Testis (tissue), 3 donors: ENCODE data around the gene DLG2. TPM values are rescaled to one million over a fixed set of nuclear protein-coding genes. Genes with fewer than 3 reads are reported as not detected.

Experiments
- DNase-seq: peaks from one replicate; pipeline ENCODE4 v3.0.0-alpha.2; 2019
- H3K27ac ChIP-seq, 2 donors: fragments of 200-600 bp; sonication (generic); one replicate each; pipeline ENCODE4 v1.5.1; 2019
- H3K27me3 ChIP-seq: fragments of 200-600 bp; sonication (generic); one replicate; pipeline ENCODE4 v1.5.1; 2019
- H3K36me3 ChIP-seq: fragments of 200-600 bp; sonication (generic); one replicate; pipeline ENCODE4 v1.5.1; 2017; ENCODE audit warnings: low read depth; ENCODE audit errors: missing control alignments
- H3K4me1 ChIP-seq: fragments of 200-600 bp; sonication (generic); one replicate; pipeline ENCODE4 v1.5.1; 2019
- H3K4me3 ChIP-seq, 2 donors: fragments of 200-600 bp; sonication (generic); one replicate each; pipeline ENCODE4 v1.5.1; 2017 to 2019
- H3K9me3 ChIP-seq: fragments of 200-600 bp; sonication (generic); one replicate; pipeline ENCODE4 v1.5.1; 2017
- POLR2A ChIP-seq: fragments of 450-650 bp; IDR thresholded peaks from one replicate; pipeline ENCODE4 v1.6.1; 2017; ENCODE audit warnings: antibody characterized with exemption, mild to moderate bottlenecking, moderate library complexity
- WGBS, 2 donors: methylation state at CpG; one replicate each; pipeline ENCODE4 v1.1.5; 2018; 5-methylcytosine and 5-hydroxymethylcytosine counted together
- intact Hi-C: fragments of 100-400 bp; cut with DNase I; formaldehyde crosslinking; loops from one replicate; pipeline ENCODE4 v1.15.1; 2023; ENCODE audit warnings: low total_unique reads
- polyA plus RNA-seq: library from polyadenylated mRNA; stranded (reverse); fragments of 350-450 nt; fragmentation: Illumina TruSeq; extraction: RNeasy Lipid Tissue Mini Kit (QIAGEN cat#74804); gene quantifications from one replicate; pipeline ENCODE4 v1.2.3, GENCODE V29; 2014; ENCODE audit warnings: low read depth, low replicate concordance; ENCODE audit not compliant: insufficient read depth
- small RNA-seq, 2 donors: library from RNA; depleted of rRNA; stranded (forward); fragments of <200 nt; gene quantifications; one replicate each; pipeline ENCODE3, GENCODE V24; 2016
- total RNA-seq, 2 donors: library from RNA; depleted of rRNA; stranded (reverse); fragments of >200 nt; gene quantifications; one replicate each; pipeline ENCODE4 v1.2.3, GENCODE V29; 2016
- TF ChIP-seq, protein P1 (sequence below), 3 experiments: fragments of 450-650 bp in 2 of 3; fragments of 200-600 bp in 1 of 3; sonication (generic) in 1 of 3; IDR thresholded peaks; one replicate each; pipeline ENCODE4 v1.5.1; 2016 to 2019; ENCODE audit warnings: antibody characterized with exemption in 3 of 3, mild to moderate bottlenecking in 2 of 3, moderate library complexity in 1 of 3

The DLG2 gene
- total and polyA plus RNA-seq, 3 donors from 2014 or later: 13.8 to 23.0 (median 14.1) TPM

DNA sequence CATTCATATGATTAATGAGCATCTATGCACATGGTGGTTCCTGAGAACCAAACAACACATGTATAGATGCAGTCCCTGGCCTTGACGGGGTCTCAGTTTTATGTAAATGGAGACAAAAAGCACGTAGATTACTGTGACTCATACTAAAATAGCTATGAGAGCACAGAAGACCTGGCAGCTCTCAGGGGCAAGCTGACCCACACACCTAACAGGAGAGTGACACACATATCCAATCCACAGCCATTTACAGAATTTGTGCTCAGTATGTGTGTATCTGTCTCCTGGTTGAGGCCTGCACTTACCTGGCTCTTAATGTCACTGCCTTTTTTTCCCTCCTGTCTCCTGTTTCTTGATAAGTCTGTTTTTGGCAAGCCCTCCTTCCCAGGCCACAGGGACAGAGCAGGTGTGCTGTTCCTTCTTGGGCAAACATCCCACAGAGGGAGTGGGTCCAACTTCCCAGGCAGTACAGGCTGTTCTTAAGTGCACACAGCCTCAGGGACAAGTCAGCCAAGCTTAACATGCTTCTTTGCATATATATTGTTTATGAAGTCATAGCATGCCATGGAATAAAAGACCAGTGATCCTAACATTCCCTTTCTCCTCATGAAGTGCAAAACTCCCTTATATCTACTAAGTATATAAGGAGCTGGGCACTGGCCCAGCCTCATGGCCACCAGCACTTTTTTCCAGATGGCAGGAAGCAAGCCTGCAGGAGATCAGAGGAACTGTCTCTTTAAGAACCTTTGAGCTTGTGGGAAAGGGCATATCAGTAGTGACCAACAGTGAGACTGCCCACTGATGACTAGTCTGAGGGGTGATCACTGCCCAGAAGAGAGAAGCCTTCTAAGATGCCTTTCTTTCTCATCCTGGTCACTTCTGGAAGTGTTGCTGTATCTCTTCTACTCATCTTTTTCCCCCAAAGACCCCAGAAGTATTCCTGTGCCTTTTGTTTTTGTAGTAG is 2216.3 kb downstream of the DLG2 start:
- TF ChIP-seq, protein P1, sequence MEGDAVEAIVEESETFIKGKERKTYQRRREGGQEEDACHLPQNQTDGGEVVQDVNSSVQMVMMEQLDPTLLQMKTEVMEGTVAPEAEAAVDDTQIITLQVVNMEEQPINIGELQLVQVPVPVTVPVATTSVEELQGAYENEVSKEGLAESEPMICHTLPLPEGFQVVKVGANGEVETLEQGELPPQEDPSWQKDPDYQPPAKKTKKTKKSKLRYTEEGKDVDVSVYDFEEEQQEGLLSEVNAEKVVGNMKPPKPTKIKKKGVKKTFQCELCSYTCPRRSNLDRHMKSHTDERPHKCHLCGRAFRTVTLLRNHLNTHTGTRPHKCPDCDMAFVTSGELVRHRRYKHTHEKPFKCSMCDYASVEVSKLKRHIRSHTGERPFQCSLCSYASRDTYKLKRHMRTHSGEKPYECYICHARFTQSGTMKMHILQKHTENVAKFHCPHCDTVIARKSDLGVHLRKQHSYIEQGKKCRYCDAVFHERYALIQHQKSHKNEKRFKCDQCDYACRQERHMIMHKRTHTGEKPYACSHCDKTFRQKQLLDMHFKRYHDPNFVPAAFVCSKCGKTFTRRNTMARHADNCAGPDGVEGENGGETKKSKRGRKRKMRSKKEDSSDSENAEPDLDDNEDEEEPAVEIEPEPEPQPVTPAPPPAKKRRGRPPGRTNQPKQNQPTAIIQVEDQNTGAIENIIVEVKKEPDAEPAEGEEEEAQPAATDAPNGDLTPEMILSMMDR (IDR thresholded peaks at IDR 0.05): no peak
- TF ChIP-seq POLR2A: no peak
- intact Hi-C loops: no loop called here
- H3K27me3 ChIP-seq: no peaks in the 10 kb centered on the region
- H3K36me3 ChIP-seq: no peaks in the 10 kb centered on the region
- 73 to 86% methylated on average over 2 of the region's 2 CpGs for WGBS, 2 donors
- H3K4me3 ChIP-seq: no peak overlapping the region
- H3K9me3 ChIP-seq: no peaks in the 10 kb centered on the region
- H3K4me1 ChIP-seq: no peaks in the 10 kb centered on the region
- DNase-seq: no peak
- no peak overlapping the region for H3K27ac ChIP-seq

DNA sequence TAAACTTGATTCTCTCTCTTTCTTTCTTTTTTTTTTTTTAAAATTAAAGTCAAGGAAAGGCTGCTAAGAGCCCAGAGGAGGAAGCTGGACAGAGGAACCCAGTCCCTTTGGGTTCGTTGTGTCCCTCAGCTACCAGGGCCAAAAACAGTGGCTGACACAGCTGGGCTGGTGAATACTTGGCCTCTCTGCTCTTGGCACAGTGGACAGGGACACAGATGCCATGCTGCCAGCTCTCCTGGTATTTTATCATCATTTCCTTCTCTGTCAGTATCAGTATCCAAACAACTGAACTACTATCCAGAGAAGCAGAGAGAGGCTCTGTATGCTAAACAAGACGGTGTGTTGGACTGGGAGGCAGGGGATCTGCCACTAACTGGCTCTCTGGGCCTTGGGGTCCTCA is 2217.3 kb downstream of the DLG2 start:
- Histone ChIP-seq H3K4me3 (no peak overlapping the region), H3K27me3 (no peaks in the 10 kb centered on the region), H3K27ac (no peak overlapping the region), H3K9me3 (no peaks in the 10 kb centered on the region), H3K4me1 (no peaks in the 10 kb centered on the region), H3K36me3 (no peaks in the 10 kb centered on the region)
- intact Hi-C loops: no loop called here
- TF ChIP-seq, protein P1 (IDR thresholded peaks at IDR 0.05): no peak
- no peak for TF ChIP-seq POLR2A
- no peak for DNase-seq
- WGBS, 2 donors: 61 to 85% methylated on average over 2 of the region's 2 CpGs

DNA sequence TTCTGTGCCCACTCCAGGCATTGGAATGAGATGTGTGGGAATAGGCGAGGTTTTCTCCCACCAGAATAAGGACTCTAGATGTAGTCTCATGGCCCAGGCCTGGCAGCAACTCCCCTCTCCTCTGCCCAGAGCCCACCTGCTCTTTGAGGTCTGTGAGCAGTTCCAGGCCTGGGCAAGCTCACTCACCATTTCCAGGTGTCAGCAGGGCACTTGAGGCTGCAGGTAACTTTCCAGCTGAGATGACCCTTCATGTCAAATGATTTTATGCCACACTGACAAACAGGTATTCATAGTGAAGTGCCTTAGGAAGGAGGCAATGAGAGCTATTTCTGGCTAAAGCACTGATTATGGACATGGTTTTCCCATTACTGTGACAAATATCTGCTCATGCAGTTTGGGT is 2217.7 kb downstream of the DLG2 start:
- H3K36me3 ChIP-seq: no peaks in the 10 kb centered on the region
- TF ChIP-seq, protein P1 (IDR thresholded peaks at IDR 0.05): no peak
- no peak for TF ChIP-seq POLR2A
- no peaks in the 10 kb centered on the region for H3K9me3 ChIP-seq
- no peaks in the 10 kb centered on the region for H3K27me3 ChIP-seq
- intact Hi-C loops: no loop called here
- no peak overlapping the region for H3K27ac ChIP-seq
- H3K4me1 ChIP-seq: no peaks in the 10 kb centered on the region
- no peak overlapping the region for H3K4me3 ChIP-seq
- 80 to 83% methylated on average over 1 of the region's 1 CpG for WGBS, 2 donors
- DNase-seq: no peak

DNA sequence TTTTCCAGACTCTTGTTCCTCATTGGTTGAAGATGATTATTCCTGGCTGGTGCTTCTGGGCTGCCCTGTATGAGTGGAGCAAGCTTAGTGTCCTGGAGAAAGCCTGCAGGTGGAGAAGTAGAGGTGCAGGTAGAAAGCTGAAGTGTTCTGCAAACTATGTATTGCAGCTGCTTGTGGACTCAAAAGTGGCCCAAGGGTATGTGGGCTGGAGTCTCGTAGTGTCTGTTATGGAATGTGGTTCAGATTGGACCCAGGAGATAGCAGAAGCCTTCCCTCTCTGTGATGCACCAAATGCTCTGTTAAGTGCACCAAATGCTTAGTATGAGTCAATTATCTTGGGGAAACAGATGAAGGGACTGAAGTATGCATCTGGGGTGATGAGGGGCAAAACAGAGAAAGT is 2218.2 kb downstream of the DLG2 start:
- H3K27ac ChIP-seq: no peak overlapping the region
- TF ChIP-seq, protein P1 (IDR thresholded peaks at IDR 0.05): no peak
- TF ChIP-seq POLR2A: no peak
- DNase-seq: no peak
- H3K36me3 ChIP-seq: no peaks in the 10 kb centered on the region
- no peaks in the 10 kb centered on the region for H3K9me3 ChIP-seq
- intact Hi-C loops: no loop called here
- H3K4me3 ChIP-seq: no peak overlapping the region
- H3K4me1 ChIP-seq: no peaks in the 10 kb centered on the region
- WGBS, 2 donors: 69 to 73% methylated on average over 1 of the region's 1 CpG
- H3K27me3 ChIP-seq: no peaks in the 10 kb centered on the region

Small RNAs within 50 kb of the gene (small RNA-seq; reads per million reads assigned to genes)
- 0 reads per million in 2 donors for gene RF02112
- 0 reads per million in 2 donors for gene RF02113
- 0 reads per million in 2 donors for gene RNU6-1292P

Other genes starting within 250 kb of the DLG2 start
- 10 to 100 TPM; 35.0 to 36.2 TPM for gene TMEM126B, start 1.2 kb upstream of the DLG2 start, total RNA-seq
- gene TMEM126B, start 1.2 kb upstream of the DLG2 start, polyA plus RNA-seq: 25.7 TPM
- gene TMEM126A, start 20.6 kb upstream of the DLG2 start, total RNA-seq: 10 to 100 TPM; 19.5 to 29.2 TPM
- 75.4 TPM for gene TMEM126A, start 20.6 kb upstream of the DLG2 start, polyA plus RNA-seq
- 10 to 100 TPM; 85.8 to 89.7 TPM for gene CREBZF, start 37.8 kb upstream of the DLG2 start, total RNA-seq
- gene CREBZF, start 37.8 kb upstream of the DLG2 start, polyA plus RNA-seq: 34.7 TPM
- 10 to 100 TPM; 27.9 to 43.1 TPM for gene CCDC89, start 58.9 kb upstream of the DLG2 start, total RNA-seq
- gene CCDC89, start 58.9 kb upstream of the DLG2 start, polyA plus RNA-seq: 75.0 TPM
- gene SYTL2, start 183.8 kb upstream of the DLG2 start, total RNA-seq: 10 to 100 TPM; 12.3 to 16.9 TPM
- 14.4 TPM for gene SYTL2, start 183.8 kb upstream of the DLG2 start, polyA plus RNA-seq
- gene CCDC83, start 228.0 kb upstream of the DLG2 start, total RNA-seq: 10 to 100 TPM; 10.2 to 22.6 TPM
- 29.6 TPM for gene CCDC83, start 228.0 kb upstream of the DLG2 start, polyA plus RNA-seq